RCC 7860 (cell line): Measurements from ENCODE around the gene BNIP3.
"Not testable (repeated sequence)": the region's sequence is repeated elsewhere in the genome, so short reads cannot be mapped to it uniquely, and the experiment has no call there.

Source experiments
- DNase-seq: peaks from one replicate; pipeline ENCODE4 v3.0.0-alpha.2; 2015; ENCODE audit warnings: low spot score
- FAIRE-seq: peaks from 2 replicates; lab custom pipeline; 2012; peaks lifted over from hg19 to GRCh38; lab: Jason Lieb, UNC

The BNIP3 gene

GRCh38 chr10:131955591-131956340, 26.0 kb downstream of the BNIP3 start:
- FAIRE-seq (no peak), DNase-seq (no peak)

DNA sequence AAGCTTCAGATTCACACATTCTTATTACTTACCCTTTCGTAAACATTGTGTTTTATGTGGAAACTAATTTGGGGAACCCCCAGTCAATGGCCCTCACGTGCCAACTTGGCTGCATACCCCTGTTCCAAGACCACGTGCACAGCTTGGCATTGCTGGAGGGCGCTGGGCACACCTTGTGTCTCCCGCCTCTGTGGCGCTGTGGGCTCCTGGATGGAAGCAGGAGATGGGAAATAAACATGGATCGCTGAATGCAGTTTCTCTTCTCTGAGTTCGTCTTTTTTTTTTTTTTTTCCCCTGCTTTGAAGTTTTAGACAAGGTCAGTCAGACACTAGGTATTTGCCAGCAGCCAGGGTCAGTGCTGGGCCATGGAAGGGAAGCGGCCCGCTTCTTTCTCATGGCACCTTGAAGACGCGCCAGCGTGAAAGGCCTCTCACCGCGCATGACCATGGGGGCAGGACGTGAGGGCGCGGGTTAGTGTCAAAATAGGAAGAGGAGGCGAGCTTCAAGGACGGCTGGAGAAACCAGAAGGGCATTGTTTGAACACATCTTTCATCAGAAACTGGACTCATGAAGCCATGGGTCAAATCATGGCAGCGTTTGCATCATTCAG, 27.3 kb downstream of the BNIP3 start:
- no peak for FAIRE-seq

DNA sequence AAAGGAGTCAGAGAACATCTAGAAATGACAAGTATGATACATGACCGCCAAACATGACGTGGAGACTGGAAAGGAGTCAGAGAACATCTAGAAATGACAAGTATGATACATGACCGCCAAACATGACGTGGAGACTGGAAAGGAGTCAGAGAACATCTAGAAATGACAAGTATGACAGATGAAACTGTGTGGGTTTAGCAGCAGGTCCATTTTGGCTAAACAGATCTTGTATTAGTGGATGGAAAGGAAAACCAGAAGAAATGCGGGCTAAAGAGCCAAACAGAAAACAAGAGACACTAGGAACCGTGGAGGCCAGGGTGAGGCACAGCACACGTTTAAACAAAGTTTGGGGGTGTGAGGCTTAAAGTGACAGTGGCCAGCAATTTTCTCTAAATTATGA, 31.8 kb downstream of the BNIP3 start:
- not testable (repeated sequence) for DNase-seq, FAIRE-seq

More for the DNA sequence above, 27.3 kb downstream of the BNIP3 start:
- DNase-seq = no peak

- FAIRE-seq = no peak
- no peak for DNase-seq
These were observed 32.5 kb downstream of the BNIP3 start for GRCh38 chr10:131949041-131949862.

DNA sequence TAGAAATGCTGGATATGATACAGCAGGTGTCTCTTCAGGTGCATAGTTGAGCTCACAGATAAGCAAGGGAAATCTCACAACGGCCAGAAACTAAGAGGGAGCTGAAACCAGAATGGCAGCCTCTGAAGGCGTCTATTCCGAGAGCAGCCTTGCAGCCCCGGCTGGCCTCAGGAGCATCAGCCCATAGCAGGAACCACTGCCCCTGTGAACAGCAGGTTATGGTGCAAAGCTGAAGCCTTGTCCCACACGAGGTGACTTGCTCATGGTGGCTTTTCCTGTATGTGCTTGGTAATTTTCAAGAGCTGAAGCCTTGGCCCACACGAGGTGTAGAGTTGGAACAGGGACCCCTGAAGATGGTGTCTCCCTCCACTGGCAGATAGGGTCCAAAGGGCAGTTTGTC, 33.2 kb downstream of the BNIP3 start:
- no peak for FAIRE-seq
- no peak for DNase-seq

DNA sequence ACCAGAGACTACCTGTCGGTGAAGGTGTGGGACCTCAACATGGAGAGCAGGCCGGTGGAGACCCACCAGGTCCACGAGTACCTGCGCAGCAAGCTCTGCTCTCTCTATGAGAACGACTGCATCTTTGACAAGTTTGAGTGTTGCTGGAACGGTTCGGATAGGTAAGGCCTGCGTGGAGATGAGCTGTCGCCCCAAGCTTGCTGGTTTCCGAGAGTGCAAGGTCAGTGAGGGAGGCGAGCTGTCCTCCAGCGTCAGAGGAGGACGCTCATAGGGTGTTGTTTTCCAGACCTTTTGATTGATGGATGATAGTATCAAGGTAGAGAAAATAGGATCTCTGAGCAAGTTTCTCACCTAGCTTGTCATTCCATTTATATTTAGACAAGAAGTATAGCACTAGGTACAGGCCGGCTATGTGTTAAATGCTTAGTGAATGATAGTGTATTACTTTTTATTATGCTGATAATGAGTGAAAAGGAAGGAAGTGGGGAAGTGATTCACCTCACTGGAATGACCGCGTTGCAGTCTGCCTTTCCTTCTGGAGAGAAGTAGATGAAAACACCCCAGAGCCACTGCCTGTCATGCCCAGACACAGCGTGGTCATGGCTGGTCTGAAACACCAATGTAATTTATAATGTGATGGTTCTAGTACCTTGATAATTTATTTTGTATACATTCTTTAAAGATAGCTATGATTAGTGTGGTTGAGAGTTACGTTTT, 33.9 kb downstream of the BNIP3 start:
- peak; percentile 63 for DNase-seq
- peak; percentile 39 for FAIRE-seq

DNA sequence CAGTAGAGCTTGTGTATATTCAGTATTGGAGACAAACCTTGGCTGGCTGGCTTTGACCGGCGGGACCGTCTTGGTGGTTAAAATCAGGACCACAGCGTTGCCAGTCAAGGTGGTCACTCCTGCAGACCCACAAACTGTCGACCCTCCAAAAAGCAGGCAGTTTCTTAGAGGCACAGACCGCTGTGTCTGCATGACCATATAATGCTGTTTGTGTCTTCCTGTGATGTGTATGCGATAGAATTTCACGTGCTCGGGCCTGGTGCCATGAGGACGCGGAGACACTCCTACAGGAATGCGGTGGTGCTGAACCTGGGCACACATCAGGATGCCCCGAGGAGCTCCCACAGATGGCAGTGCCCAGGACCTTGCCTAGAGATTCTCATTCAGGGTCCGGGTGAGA, 34.8 kb downstream of the BNIP3 start:
- DNase-seq (no peak), FAIRE-seq (no peak)

DNA sequence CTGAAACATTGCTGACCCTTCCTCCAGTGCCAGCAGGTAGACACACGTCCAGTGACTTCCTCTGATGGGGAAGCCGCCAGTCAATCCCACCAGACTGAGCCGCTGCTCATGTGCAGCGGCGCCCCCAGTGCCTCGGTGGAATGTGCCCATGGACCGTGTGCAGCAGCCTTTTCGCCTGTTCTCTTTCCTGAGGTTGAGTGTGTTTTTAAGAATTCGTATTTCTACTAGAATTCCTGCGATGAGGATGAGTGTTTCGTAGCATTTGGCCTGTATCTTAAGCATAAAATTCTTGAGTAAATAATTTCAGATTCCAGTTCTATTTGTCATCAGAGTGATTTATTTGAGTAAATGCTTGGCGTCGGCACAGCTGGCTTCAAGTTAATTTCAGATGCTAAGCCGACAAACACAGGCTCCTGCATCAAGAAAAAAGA, 35.4 kb downstream of the BNIP3 start:
- FAIRE-seq (no peak), DNase-seq (peak; percentile 12)

GRCh38 chr10:131944976-131945695, 36.6 kb downstream of the BNIP3 start:
- DNase-seq (no peak), FAIRE-seq (no peak)

DNA sequence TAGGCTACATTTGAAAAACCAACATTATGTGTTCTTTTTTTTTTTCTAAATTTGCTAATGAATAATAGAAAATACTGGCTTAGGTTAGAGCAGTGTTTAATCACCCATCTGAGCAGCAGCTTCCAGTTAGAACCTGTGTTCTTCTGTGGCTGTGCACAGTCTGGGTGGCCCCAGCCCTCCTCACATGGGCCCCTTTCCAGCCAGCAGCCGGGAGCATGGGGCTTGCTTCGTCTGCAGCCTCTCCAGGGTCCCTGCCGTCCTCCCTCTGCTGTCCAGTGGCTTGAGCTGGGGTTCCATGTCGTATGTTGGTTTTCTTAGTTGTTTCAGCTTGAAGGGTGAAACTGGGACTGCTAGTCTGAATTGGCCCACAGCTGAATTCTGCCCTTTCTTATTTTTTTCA, 37.3 kb downstream of the BNIP3 start:
- no peak for DNase-seq
- no peak for FAIRE-seq

DNA sequence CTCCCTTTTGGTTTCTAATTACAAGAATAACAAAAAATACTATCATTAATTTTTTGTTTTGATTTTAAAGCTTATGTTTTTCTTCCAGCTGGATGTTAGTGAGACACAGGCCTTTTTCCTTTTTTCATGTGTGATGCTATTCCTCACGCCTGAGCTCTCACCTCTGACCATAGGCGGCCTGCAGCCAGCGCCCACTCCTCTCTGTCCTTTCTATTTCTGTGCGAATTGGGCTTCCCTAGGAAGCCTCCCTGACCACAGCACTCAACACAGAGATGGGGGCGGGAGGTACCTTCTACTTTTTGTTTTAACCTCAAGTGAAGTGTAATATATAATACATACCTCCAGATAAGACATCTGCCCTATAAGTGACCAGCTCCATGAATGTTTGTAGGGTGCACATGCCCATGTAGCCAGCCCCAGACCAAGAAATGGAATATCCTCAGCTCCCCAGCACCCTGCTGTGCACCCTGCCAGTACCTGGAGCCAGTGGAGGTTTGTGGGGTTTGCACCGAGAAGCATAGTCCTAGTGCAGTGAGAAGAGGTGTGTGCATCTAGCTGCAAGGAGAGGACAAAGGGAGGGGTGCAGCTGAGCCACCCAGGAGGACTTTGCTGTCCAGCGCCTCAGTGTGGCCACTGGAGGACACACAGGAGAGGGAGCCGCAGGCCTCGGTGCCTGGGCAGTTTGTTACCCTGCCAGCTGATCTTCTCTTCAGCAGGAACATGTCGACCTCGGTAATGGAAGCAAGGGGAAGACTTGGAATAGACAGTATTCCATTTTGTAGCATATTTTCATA, 38.5 kb downstream of the BNIP3 start:
- DNase-seq (no peak), FAIRE-seq (no peak)

DNA sequence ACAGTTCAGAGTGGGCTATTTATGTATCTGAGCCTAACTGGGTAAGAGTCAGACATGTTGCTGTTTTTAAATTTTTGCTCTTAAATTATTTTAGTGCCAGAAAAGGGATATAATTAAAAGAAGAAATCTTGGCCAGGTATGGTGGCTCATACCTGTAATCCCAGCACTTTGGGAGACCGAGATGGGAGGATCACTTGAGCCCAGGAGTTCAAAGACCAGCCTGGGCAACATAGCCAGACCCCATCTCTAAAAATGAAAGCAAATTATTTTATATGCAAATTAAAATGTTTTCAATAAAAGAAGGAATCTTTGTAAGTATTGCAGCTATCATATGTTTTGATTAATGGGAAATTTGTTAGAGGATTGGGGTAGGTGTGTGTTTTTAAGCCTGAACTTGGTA, 39.3 kb downstream of the BNIP3 start:
- no peak for FAIRE-seq
- DNase-seq = no peak

DNA sequence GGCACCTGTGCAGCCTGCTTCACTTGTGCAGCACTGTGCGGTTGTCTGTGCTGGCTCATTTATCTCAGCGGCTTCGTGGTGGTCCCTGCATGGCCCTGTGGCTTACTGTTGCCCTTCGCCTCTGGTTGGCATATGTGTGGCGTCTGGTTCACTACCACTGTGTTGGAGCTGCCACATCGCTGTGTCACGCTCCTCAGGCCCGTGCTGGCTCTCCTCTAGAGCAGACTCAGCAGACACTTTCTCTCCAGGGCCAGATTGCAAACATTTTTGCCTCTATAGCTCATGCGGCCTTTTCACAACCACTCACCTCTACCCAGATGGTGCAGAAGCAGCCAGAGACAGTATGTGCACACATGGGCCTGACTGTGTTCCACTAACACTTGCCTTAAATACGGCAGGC, 43.0 kb downstream of the BNIP3 start:
- FAIRE-seq (no peak), DNase-seq (no peak)

DNA sequence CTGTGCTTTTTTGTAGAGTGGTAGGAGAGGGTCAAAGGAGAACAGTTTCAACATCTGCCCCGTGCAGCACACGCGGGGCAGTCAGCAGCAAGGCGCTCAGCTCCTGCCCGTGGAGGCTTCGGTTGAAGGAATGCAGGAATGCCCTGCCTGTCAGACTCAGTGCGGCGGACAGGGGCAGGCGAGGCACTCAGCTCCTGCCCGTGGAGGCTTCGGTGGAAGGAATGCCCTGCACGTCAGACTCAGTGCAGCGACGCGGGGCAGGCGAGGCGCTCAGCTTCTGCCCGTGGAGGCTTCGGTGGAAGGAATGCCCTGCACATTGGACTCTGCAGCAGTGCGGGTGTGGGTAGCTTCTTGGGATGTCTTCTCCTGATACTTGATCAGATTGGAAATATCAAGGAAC, 43.9 kb downstream of the BNIP3 start:
- FAIRE-seq (no peak), DNase-seq (no peak)

DNA sequence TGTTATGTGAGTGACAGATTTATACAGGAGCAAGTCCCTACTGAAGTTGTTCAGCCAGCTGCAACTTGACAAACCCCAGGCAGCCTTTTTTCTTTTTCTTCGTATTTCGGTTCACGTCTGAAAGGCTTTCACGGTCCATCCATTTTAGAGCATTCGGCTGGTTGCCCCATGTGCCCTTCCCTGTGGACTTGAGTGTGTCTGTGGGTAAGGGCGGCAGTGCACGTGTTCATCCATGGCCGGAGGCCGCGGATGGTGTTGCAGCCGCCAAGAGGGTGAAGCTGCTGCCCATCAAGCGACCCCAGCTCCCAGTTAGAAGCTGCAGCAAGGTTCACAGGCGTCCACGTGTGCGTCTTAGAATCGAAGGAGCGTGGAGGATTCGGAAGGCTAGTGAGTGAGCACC, 45.0 kb downstream of the BNIP3 start:
- FAIRE-seq = no peak
- no peak for DNase-seq

DNA sequence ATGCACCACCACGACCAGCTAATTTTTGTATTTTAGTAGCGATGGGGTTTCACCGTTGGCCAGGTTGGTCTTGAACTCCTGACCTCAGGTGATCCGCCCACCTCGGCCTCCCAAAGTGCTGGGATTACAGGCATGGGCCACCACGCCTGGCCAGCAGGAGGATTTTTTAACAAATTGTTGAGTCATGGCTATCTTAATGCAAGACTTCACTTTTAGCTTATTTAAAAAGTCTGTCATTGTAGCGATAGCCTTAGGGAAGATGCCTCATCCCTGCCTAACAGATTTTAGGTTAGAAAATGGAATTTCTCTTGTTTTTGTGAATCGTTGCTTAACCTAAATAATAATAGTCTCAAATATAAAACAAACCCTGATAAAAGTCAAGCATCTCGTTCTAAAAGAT, 45.4 kb downstream of the BNIP3 start:
- DNase-seq (no peak), FAIRE-seq (no peak)

- FAIRE-seq (no peak), DNase-seq (no peak)
These were observed 46.5 kb downstream of the BNIP3 start for GRCh38 chr10:131935260-131935659.

- DNase-seq (no peak), FAIRE-seq (no peak)
These were observed 47.0 kb downstream of the BNIP3 start for GRCh38 chr10:131934769-131935168.

DNA sequence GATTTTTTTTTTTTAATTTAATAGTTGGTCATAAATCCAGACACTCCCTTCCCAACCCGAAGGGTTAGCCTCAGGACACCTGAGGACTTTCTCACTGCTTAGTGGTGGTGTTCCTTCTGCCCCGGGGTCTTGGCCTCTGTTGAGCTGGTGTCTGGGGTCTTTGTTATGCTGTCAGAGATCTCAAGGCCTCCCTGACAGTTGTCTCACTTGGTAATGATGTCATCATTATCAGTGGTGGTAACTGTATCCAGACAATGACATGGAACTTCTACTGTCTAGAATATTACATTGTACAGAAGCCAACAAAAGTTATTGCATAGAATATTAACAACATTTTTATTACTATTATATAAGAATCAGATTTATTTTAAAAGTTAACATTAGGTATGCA, 48.0 kb downstream of the BNIP3 start:
- FAIRE-seq (no peak), DNase-seq (no peak)
